K562 (cell line): ENCODE data around the gene LENG9. TPM values are rescaled to one million over a fixed set of nuclear protein-coding genes. Genes with fewer than 3 reads are reported as not detected.
A peak's percentile ranks its signal among the peaks of the same experiment; 100 is the strongest.

Experiments
- ATAC-seq: fragments of 200-7000 bp; cut with Tn5 transposase; 3 replicates; pipeline ENCODE4 v1.9.1; 2020; ENCODE audit warnings: moderate library complexity
- BruUV-seq: library from RNA; stranded (reverse); fragments of 400-500 nt; replicated peaks from 2 replicates; lab custom pipeline; 2021; lab: Mats Ljungman, UMichigan
- CTCF ChIA-PET: fragments of 300-600 bp; formaldehyde crosslinking; extraction: SDS; loops from one replicate; lab custom pipeline; 2021; ENCODE audit warnings: low intra/inter-chr PET ratio; lab: Yijun Ruan, JAX
- POLR2A ChIA-PET: fragments of 300-600, 350-650 bp; sonication (Branson Sonifier 250); formaldehyde crosslinking; extraction: SDS; loops from one replicate; lab custom pipeline; 2021; ENCODE audit warnings: antibody characterized with exemption, inconsistent platforms; lab: Yijun Ruan, JAX
- DNase-seq, 4 experiments: peaks; one replicate each; pipeline versions ENCODE4 v3.0.0 to v3.0.0-alpha.2; 2011 to 2018; ENCODE audit warnings: low spot score in 3 of 4, mixed read lengths in 3 of 4; ENCODE audit errors: extremely low read depth in 1 of 4
- FAIRE-seq: peaks from 2 replicates; lab custom pipeline; 2011; peaks lifted over from hg19 to GRCh38; lab: Jason Lieb, UNC
- H2AFZ ChIP-seq: 2 replicates; pipeline ENCODE4 v1.6.0; 2011; ENCODE audit warnings: low read depth, low read length, control low read depth, inconsistent platforms
- H3K27ac ChIP-seq: fragments of 200-600 bp; 3 replicates; pipeline ENCODE4 v1.8.0; 2011; ENCODE audit warnings: low read depth, mild to moderate bottlenecking, control low read depth, inconsistent platforms, low read length, moderate library complexity, mixed read lengths; ENCODE audit errors: extremely low read depth
- H3K27me3 ChIP-seq, 2 experiments: fragments of 300-600 bp in 1 of 2; 2 replicates in 1 of 2; 3 replicates in 1 of 2; pipeline versions ENCODE4 v1.6.0 to v1.8.0; 2011; ENCODE audit warnings: inconsistent platforms in 2 of 2, low read length in 2 of 2, mild to moderate bottlenecking in 1 of 2, mixed read lengths in 1 of 2, moderate library complexity in 1 of 2; ENCODE audit not compliant: control insufficient read depth in 2 of 2, insufficient read depth in 2 of 2
- H3K36me3 ChIP-seq: fragments of 300-600 bp; 3 replicates; pipeline ENCODE4 v1.8.0; 2011; ENCODE audit warnings: mild to moderate bottlenecking, low read length, inconsistent platforms; ENCODE audit not compliant: control insufficient read depth, insufficient read depth
- H3K4me1 ChIP-seq, 2 experiments: fragments of 200-600 bp in 1 of 2; replicated peaks in 1 of 2; 2 replicates in 1 of 2; 3 replicates in 1 of 2; pipeline versions ENCODE4 v1.5.1 to v1.8.0; 2011; ENCODE audit warnings: inconsistent platforms in 2 of 2, low read length in 2 of 2, mild to moderate bottlenecking in 1 of 2, mixed read lengths in 1 of 2, moderate library complexity in 1 of 2; ENCODE audit not compliant: control insufficient read depth in 2 of 2, insufficient read depth in 2 of 2
- H3K4me2 ChIP-seq: 2 replicates; pipeline ENCODE4 v1.6.1; 2011; ENCODE audit warnings: low read length, control low read depth, inconsistent platforms, mixed read lengths; ENCODE audit not compliant: insufficient read depth
- H3K4me3 ChIP-seq: fragments of 200-600 bp; sonication (generic), shearing (Covaris generic); 2 replicates; pipeline ENCODE4 v1.5.1; 2016; ENCODE audit warnings: control low read depth, inconsistent platforms
- H3K79me2 ChIP-seq: fragments of 200-600 bp; 3 replicates; pipeline ENCODE4 v1.8.0; 2011; ENCODE audit warnings: low read length, inconsistent platforms; ENCODE audit not compliant: control insufficient read depth, insufficient read depth
- H3K9ac ChIP-seq, 2 experiments: 2 replicates each; pipeline versions ENCODE4 v1.6.0 to v1.6.1; 2011; ENCODE audit warnings: low read depth in 2 of 2, low read length in 2 of 2, control low read depth in 1 of 2, inconsistent platforms in 1 of 2, mild to moderate bottlenecking in 1 of 2, mixed read lengths in 1 of 2; ENCODE audit not compliant: insufficient read depth in 1 of 2
- H3K9me1 ChIP-seq: one replicate; pipeline ENCODE4 v1.6.0; 2011; ENCODE audit warnings: inconsistent platforms, mild to moderate bottlenecking, low read length, moderate library complexity; ENCODE audit not compliant: control insufficient read depth, insufficient read depth
- H3K9me3 ChIP-seq: replicated peaks from 2 replicates; pipeline ENCODE4 v1.5.1; 2011; ENCODE audit warnings: low read depth, low read length, inconsistent platforms; ENCODE audit not compliant: control insufficient read depth, insufficient read depth
- H4K20me1 ChIP-seq: replicated peaks from 2 replicates; pipeline ENCODE4 v1.6.1; 2011; ENCODE audit warnings: low read length, inconsistent platforms, mixed read lengths; ENCODE audit not compliant: control insufficient read depth, insufficient read depth
- CEBPG ChIP-seq, 3 experiments: fragments of 200-800 bp in 1 of 3; sonication (Bioruptor generic) in 1 of 3; sonication (generic) in 1 of 3; formaldehyde crosslinking in 1 of 3; IDR thresholded peaks in 2 of 3; conservative IDR thresholded peaks in 1 of 3; 2 replicates each; pipeline versions ENCODE4 v1.6.1 to v1.8.0; 2016 to 2022; ENCODE audit warnings: missing compliant biosample characterization in 2 of 3, missing genetic modification characterization in 2 of 3, mild to moderate bottlenecking in 1 of 3, missing genetic modification reagents in 1 of 3
- RBM25 ChIP-seq: fragments of 200-400 bp; formaldehyde crosslinking; IDR thresholded peaks from 2 replicates; pipeline ENCODE4 v1.6.1; 2018; ENCODE audit warnings: low read length, low read depth, moderate library complexity; ENCODE audit not compliant: severe bottlenecking
- YY1 ChIP-seq, 3 experiments: IDR thresholded peaks; 2 replicates each; pipeline ENCODE4 v1.6.1; 2011; ENCODE audit warnings: low read length in 2 of 3, mild to moderate bottlenecking in 2 of 3, moderate library complexity in 2 of 3, borderline replicate concordance in 1 of 3, control low read depth in 1 of 3, low read depth in 1 of 3; ENCODE audit not compliant: insufficient read depth in 3 of 3, insufficient replicate concordance in 2 of 3, control insufficient read depth in 1 of 3, insufficient read length in 1 of 3; ENCODE audit errors: extremely low read depth in 1 of 3
- WGBS: fragments of 100-300 bp; shearing (Covaris generic); methylation state at CpG from one replicate; pipeline ENCODE4 v1.1.6; 2016; ENCODE audit warnings: low coverage, mixed read lengths; ENCODE audit not compliant: insufficient coverage; ENCODE audit errors: missing lambda C conversion rate; 5-methylcytosine and 5-hydroxymethylcytosine counted together
- in situ Hi-C: fragments of 300-500 bp; cut with MboI; formaldehyde crosslinking; loops from 4 replicates; pipeline ENCODE4 v1.15.0; 2018; ENCODE audit warnings: inconsistent platforms, mixed read lengths
- intact Hi-C: fragments of 100-400 bp; cut with micrococcal nuclease; formaldehyde crosslinking; loops from 2 replicates; pipeline ENCODE4 v1.14.2; 2022
- polyA plus RNA-seq, 8 experiments: library from polyadenylated mRNA; depleted of rRNA in 4 of 8; stranded (reverse) in 5 of 8; unstranded in 3 of 8; fragments of >200 nt; fragmentation: Nextera tagmentation in 2 of 8; fragmentation: Illumina TruSeq in 1 of 8; extraction: Ambion mirVana in 2 of 8; extraction: Trizol in 1 of 8; gene quantifications; 2 replicates each; pipeline versions ENCODE4 v1.2.1 to v1.2.3, GENCODE V29; 2011 to 2014; ENCODE audit warnings: inconsistent platforms in 1 of 8, missing spikeins in 1 of 8
- total RNA-seq, 7 experiments: library from RNA; depleted of rRNA in 6 of 7; stranded (reverse); fragments of >200 nt in 6 of 7; fragmentation: Illumina TruSeq in 2 of 7; extraction: Trizol in 2 of 7; gene quantifications; 2 replicates each; pipeline versions ENCODE4 v1.2.1 to v1.2.3, GENCODE V29; 2011 to 2021; ENCODE audit warnings: low replicate concordance in 1 of 7
- TF ChIP-seq, protein P1 (sequence below), 3 experiments: IDR thresholded peaks in 2 of 3; conservative IDR thresholded peaks in 1 of 3; 2 replicates each; pipeline ENCODE4 v1.5.1; 2011 to 2012; ENCODE audit warnings: low read length in 3 of 3, mild to moderate bottlenecking in 3 of 3, control low read depth in 2 of 3, improper control_type of control experiment in 1 of 3, inconsistent platforms in 1 of 3, low read depth in 1 of 3, mixed read lengths in 1 of 3, moderate library complexity in 1 of 3; ENCODE audit not compliant: insufficient read depth in 2 of 3

Gene LENG9
- total and polyA plus RNA-seq, 9 of the 15 experiments (the other 6 are each of a cell fraction or from before 2014, with no cell fraction given), result 0.06 to 0.64 (median 0.33) TPM; not detected in 1

DNA sequence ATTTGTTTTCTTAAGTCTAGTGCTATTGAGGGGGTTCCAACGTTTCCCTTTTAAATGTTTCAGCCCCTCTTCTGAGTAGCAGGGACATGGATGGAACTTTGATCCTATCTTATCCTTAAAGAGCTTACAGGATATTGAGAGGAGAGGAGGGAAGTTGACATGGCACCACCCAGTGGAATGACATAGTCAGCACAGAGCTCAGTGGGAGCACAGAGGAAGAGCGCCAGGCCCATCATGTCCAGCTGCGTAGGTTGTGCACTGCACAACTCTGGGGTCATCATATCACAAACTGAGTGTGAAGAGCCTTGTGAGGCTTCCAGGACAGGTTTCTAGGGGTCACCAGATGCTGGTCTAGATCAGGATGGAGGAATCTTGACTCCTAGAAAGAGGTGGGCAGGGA, 14.1 kb upstream of the LENG9 start:
- H3K4me1 ChIP-seq, result peaks cover 0 to 10% of the 10 kb centered on the region in 2 experiments; a peak in 2 of 5 replicates
- no peak overlapping the region for H3K4me2 ChIP-seq
- H2AFZ ChIP-seq, result no peak overlapping the region
- no peak overlapping the region for H3K9ac ChIP-seq
- H3K27ac ChIP-seq, result no peak overlapping the region
- ATAC-seq (peak; percentile 72), DNase-seq (peak in 2 of 4 experiments; percentile 12 to 23), FAIRE-seq (no peak)
- no peak overlapping the region for H3K4me3 ChIP-seq
- no peaks in the 10 kb centered on the region for H3K9me3 ChIP-seq
- H3K27me3 ChIP-seq, result peaks cover 10 to 20% of the 10 kb centered on the region in 2 experiments; a peak in 4 of 5 replicates
- 11% methylated on average over 3 of the region's 3 CpGs for WGBS
- in situ Hi-C loops, result no loop called here
- intact Hi-C loops, result no loop called here
- H3K79me2 ChIP-seq, result no peaks in the 10 kb centered on the region
- BruUV-seq, result no TSS peak
- TF ChIP-seq CEBPG (CRISPR knock-in tag; IDR thresholded peaks at IDR 0.05) (no peak), CEBPG (tag; conservative IDR thresholded peaks at IDR 0.05 in 1 of 2, IDR thresholded peaks at IDR 0.05 in 1 of 2) (no peak), YY1 (IDR thresholded peaks at IDR 0.05; ENCODE audit: borderline replicate concordance in 1 of 3, control insufficient read depth in 1 of 3, extremely low read depth in 1 of 3, insufficient read depth in 3 of 3, insufficient read length in 1 of 3, insufficient replicate concordance in 2 of 3, low read depth in 1 of 3, low read length in 2 of 3) (no peak), RBM25 (peak; percentile 59)
- TF ChIP-seq, protein P1, sequence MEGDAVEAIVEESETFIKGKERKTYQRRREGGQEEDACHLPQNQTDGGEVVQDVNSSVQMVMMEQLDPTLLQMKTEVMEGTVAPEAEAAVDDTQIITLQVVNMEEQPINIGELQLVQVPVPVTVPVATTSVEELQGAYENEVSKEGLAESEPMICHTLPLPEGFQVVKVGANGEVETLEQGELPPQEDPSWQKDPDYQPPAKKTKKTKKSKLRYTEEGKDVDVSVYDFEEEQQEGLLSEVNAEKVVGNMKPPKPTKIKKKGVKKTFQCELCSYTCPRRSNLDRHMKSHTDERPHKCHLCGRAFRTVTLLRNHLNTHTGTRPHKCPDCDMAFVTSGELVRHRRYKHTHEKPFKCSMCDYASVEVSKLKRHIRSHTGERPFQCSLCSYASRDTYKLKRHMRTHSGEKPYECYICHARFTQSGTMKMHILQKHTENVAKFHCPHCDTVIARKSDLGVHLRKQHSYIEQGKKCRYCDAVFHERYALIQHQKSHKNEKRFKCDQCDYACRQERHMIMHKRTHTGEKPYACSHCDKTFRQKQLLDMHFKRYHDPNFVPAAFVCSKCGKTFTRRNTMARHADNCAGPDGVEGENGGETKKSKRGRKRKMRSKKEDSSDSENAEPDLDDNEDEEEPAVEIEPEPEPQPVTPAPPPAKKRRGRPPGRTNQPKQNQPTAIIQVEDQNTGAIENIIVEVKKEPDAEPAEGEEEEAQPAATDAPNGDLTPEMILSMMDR (IDR thresholded peaks at IDR 0.05 in 2 of 3, conservative IDR thresholded peaks at IDR 0.05 in 1 of 3; ENCODE audit: insufficient read depth in 2 of 3, low read depth in 1 of 3, low read length in 3 of 3), result peak in 2 of 3 experiments; percentile 21 to 29; a peak in 2 of 6 replicates
- no peaks in the 10 kb centered on the region for H3K36me3 ChIP-seq
- peaks cover 5% of the 10 kb centered on the region; the same call in 1 of the 2 replicates for H4K20me1 ChIP-seq
- ChIA-PET POLR2A (interaction anchor here (0.6 kb wide), 2 partner anchors 29 to 213 kb away, joined by 3 read pairs; no protein-coding TSS in a partner anchor), CTCF (no interaction called here)
- H3K9me1 ChIP-seq, result no peaks in the 10 kb centered on the region
